Coronary artery (tissue), 2 donors: ENCODE data around the gene REPS1.

ENCODE experiments used
- DNase-seq: peaks from one replicate; pipeline ENCODE4 v3.0.0-alpha.2; 2017; ENCODE audit warnings: low spot score
- H3K27ac ChIP-seq, 2 donors: fragments of 200-600 bp; sonication (generic); one replicate each; pipeline ENCODE4 v1.5.1; 2016 to 2019
- H3K4me3 ChIP-seq: fragments of 200-600 bp; sonication (generic); 2 replicates; pipeline ENCODE4 v1.5.1; 2016; ENCODE audit warnings: mild to moderate bottlenecking, moderate library complexity
- CTCF ChIP-seq: fragments of 200-600 bp; sonication (generic); IDR thresholded peaks from one replicate; pipeline ENCODE4 v1.5.1; 2019; ENCODE audit warnings: antibody characterized with exemption

REPS1 gene

GRCh38 chr6:138963119-138963518 is 24.9 kb downstream of the REPS1 start:
- DNase-seq, result no peak
- no peak for TF ChIP-seq CTCF
- Histone ChIP-seq H3K27ac (no peak overlapping the region), H3K4me3 (no peak overlapping the region)

DNA sequence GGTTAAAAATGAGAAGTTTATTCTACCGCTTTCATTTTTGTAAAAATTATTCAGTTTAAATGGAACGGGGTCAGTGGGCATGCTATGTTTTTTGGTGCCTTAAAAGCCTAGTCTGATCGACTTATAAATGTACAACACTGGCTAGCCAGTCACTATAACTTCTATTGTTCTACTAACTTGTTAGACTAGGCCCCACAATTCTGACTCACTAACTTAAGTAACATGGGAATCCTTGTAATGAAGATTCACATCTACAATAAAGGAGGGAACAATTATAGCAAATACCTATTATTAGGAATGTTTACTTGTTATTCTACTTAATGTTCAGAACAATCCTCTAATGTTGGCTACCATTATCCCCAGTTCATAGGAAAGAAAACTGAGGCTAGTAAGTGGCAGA is 28.5 kb downstream of the REPS1 start:
- H3K27ac ChIP-seq, result no peak overlapping the region
- no peak for TF ChIP-seq CTCF
- no peak overlapping the region for H3K4me3 ChIP-seq
- no peak for DNase-seq

- Histone ChIP-seq H3K4me3 (no peak overlapping the region), H3K27ac (no peak overlapping the region)
- no peak for DNase-seq
- TF ChIP-seq CTCF, result no peak
Observed at GRCh38 chr6:138958595-138958994, 29.5 kb downstream of the REPS1 start.

DNA sequence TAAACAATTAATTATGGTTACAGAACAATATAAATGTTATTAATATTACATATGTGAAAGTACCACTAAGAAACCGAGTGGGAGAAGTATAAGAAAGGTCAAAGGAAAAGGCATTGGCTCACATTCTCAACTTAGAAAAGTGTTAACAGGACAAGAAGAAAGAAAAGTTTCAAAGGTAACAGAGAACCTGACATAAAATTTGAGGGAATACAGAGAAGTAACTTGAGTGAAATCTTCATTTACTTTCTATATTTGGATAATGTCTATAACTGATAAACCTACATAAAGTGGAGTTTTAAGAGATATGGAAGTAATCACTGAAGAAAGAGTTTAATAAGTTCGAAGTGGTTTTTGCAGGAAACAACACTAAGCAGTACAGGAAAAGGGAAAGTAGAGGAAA is 30.1 kb downstream of the REPS1 start:
- Histone ChIP-seq H3K4me3 (no peak overlapping the region), H3K27ac (no peak overlapping the region)
- TF ChIP-seq CTCF, result no peak
- DNase-seq, result no peak

GRCh38 chr6:138957484-138957883 is 30.6 kb downstream of the REPS1 start:
- TF ChIP-seq CTCF, result no peak
- no peak overlapping the region for H3K27ac ChIP-seq
- DNase-seq, result no peak
- no peak overlapping the region for H3K4me3 ChIP-seq

DNA sequence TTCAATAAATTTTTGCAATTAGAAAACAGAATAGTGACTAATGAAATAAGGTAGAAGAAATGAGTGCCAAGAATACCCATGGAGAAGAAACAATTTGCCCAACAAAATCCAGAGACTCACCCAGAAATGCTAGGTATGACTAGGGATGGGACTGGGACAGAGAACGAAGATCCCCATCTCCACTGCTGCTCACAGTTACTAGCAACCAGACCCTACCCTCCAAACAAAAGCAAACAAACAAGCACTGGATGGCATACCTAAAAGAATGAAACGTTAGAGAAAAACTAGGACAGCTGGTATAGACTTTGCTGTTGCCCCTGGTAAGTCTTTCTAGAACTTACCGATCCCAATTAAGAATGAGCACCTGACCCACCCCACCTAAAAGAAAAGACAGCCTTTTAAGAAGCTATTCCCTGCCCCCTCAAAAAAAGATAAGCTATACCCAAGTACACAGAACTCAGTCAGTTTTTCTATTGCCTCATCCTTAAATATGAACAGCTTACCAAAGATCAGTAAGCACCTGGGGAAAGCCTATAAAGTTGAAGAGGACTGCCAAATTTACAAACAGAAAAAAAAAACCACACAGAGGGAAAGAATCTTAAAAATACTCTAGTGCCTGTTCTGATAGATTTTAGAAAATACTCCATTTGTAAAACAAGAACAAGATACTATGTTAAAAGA is 31.7 kb downstream of the REPS1 start:
- H3K27ac ChIP-seq, result no peak overlapping the region
- DNase-seq, result no peak
- H3K4me3 ChIP-seq, result no peak overlapping the region
- no peak for TF ChIP-seq CTCF

- DNase-seq, result no peak
- Histone ChIP-seq H3K27ac (no peak overlapping the region), H3K4me3 (no peak overlapping the region)
- TF ChIP-seq CTCF, result no peak
Observed at GRCh38 chr6:138955262-138955661, 32.8 kb downstream of the REPS1 start.
